LNCAP (cell line): ENCODE data around the gene TREML2.

Experiments
- CTCF ChIP-seq: fragments of 450-650 bp; IDR thresholded peaks from 2 replicates; pipeline ENCODE4 v1.5.1; 2017; ENCODE audit warnings: mild to moderate bottlenecking

TREML2 gene

GRCh38 chr6:41200901-41201763 is at the start of gene TREML2:
TSS of gene TREML2 (minus strand) at chr6:41201149. CDS start at chr6:41201008, 141 bp downstream.
- TF ChIP-seq CTCF, result no peak

GRCh38 chr6:41247882-41248705 is 47.1 kb upstream of the TREML2 start:
- no peak for TF ChIP-seq CTCF

- TF ChIP-seq CTCF, result no peak
Observed at GRCh38 chr6:41247288-41247865, 46.4 kb upstream of the TREML2 start.

GRCh38 chr6:41239467-41240159 is 38.7 kb upstream of the TREML2 start:
- no peak for TF ChIP-seq CTCF

- no peak for TF ChIP-seq CTCF
Observed at GRCh38 chr6:41237128-41237527, 36.2 kb upstream of the TREML2 start.

- TF ChIP-seq CTCF, result no peak
Observed at GRCh38 chr6:41236276-41236675, 35.3 kb upstream of the TREML2 start.

GRCh38 chr6:41232667-41233066 is 31.7 kb upstream of the TREML2 start:
- TF ChIP-seq CTCF, result no peak
